HCT116 (cell line): Measurements from ENCODE around the gene NLRP7. TPM values are rescaled to one million over a fixed set of nuclear protein-coding genes. Genes with fewer than 3 reads are reported as not detected.
"Not testable (repeated sequence)": the region's sequence is repeated elsewhere in the genome, so short reads cannot be mapped to it uniquely, and the experiment has no call there.

Experiments used
- ATAC-seq: fragments of 200-7000 bp; cut with Tn5 transposase; 2 replicates; pipeline ENCODE4 v1.9.1; 2020; ENCODE audit warnings: mild to moderate bottlenecking, moderate library complexity
- BruUV-seq: library from RNA; stranded (reverse); fragments of 400-500 nt; replicated peaks from 2 replicates; lab custom pipeline; 2021; lab: Mats Ljungman, UMichigan
- CTCF ChIA-PET: fragments of 300-600 bp; sonication (Branson Sonifier 250); formaldehyde crosslinking; loops from one replicate; lab custom pipeline; 2021; ENCODE audit warnings: antibody characterized with exemption; lab: Charles Lee
- POLR2A ChIA-PET: fragments of 300-600, 350-600 bp; sonication (Branson Sonifier 250); formaldehyde crosslinking; loops from one replicate; lab custom pipeline; 2021; ENCODE audit warnings: antibody characterized with exemption; lab: Charles Lee
- RAD21 ChIA-PET, 2 experiments: fragments of 300-600 bp; sonication (Branson Sonifier 250); formaldehyde crosslinking; loops; one replicate each; lab custom pipeline; 2023; ENCODE audit warnings: low total read pairs in 2 of 2; ENCODE audit not compliant: uncharacterized antibody in 2 of 2, unreplicated experiment in 2 of 2, low non-redundant PET in 1 of 2; lab: Charles Lee
- DNase-seq: peaks from one replicate; pipeline ENCODE4 v3.0.0-alpha.2; 2010; ENCODE audit warnings: low read depth, low spot score
- H2AFZ ChIP-seq: fragments of 200-600 bp; shearing (Covaris generic), sonication (generic); 2 replicates; pipeline ENCODE4 v1.6.1; 2017; ENCODE audit warnings: low read depth, mixed run types, mixed read lengths, antibody characterized with exemption, low read length; ENCODE audit not compliant: poor library complexity, severe bottlenecking
- H3K27ac ChIP-seq: 2 replicates; pipeline ENCODE4 v1.5.1; 2012; ENCODE audit warnings: low read depth, low read length
- H3K27me3 ChIP-seq: fragments of 200-600 bp; sonication (generic); 2 replicates; pipeline ENCODE4 v1.6.1; 2016; ENCODE audit warnings: mixed run types, low read length, mixed read lengths; ENCODE audit not compliant: insufficient read depth
- H3K36me3 ChIP-seq, 2 experiments: fragments of 200-500 bp in 1 of 2; fragments of 200-600 bp in 1 of 2; sonication (Bioruptor generic) in 1 of 2; sonication (generic) in 1 of 2; 2 replicates each; pipeline versions ENCODE4 v1.5.1 to v1.6.1; 2014 to 2016; ENCODE audit warnings: low read length in 2 of 2, inconsistent platforms in 1 of 2, mixed read lengths in 1 of 2, mixed run types in 1 of 2; ENCODE audit not compliant: insufficient read depth in 2 of 2, control insufficient read depth in 1 of 2
- H3K4me1 ChIP-seq, 2 experiments: fragments of 200-600 bp in 1 of 2; sonication (generic) in 1 of 2; 2 replicates each; pipeline versions ENCODE4 v1.5.1 to v1.6.1; 2012 to 2017; ENCODE audit warnings: low read length in 2 of 2, inconsistent platforms in 1 of 2, mild to moderate bottlenecking in 1 of 2, mixed read lengths in 1 of 2, mixed run types in 1 of 2, moderate library complexity in 1 of 2; ENCODE audit not compliant: insufficient read depth in 2 of 2, control insufficient read depth in 1 of 2
- H3K4me2 ChIP-seq: fragments of 200-600 bp; sonication (generic); 2 replicates; pipeline ENCODE4 v1.6.1; 2017; ENCODE audit warnings: mixed run types, low read length, mixed read lengths
- H3K4me3 ChIP-seq, 2 experiments: fragments of 200-600 bp in 1 of 2; sonication (generic) in 1 of 2; replicated peaks in 1 of 2; 2 replicates each; pipeline ENCODE4 v1.5.1; 2011 to 2016; ENCODE audit warnings: low read length in 2 of 2, control low read depth in 1 of 2, low read depth in 1 of 2, mild to moderate bottlenecking in 1 of 2, mixed read lengths in 1 of 2, mixed run types in 1 of 2
- H3K79me2 ChIP-seq: fragments of 200-600 bp; sonication (generic); 2 replicates; pipeline ENCODE4 v1.6.1; 2017; ENCODE audit warnings: mild to moderate bottlenecking, mixed run types, low read length, moderate library complexity, mixed read lengths; ENCODE audit not compliant: insufficient read depth
- H3K9ac ChIP-seq: fragments of 200-600 bp; sonication (generic); 2 replicates; pipeline ENCODE4 v1.6.1; 2016; ENCODE audit warnings: low read length, mixed read lengths
- H3K9me2 ChIP-seq: fragments of 200-600 bp; sonication (generic), shearing (Covaris generic); 2 replicates; pipeline ENCODE4 v1.6.1; 2017; ENCODE audit warnings: mixed run types, mild to moderate bottlenecking, moderate library complexity; ENCODE audit not compliant: insufficient read depth
- H3K9me3 ChIP-seq, 2 experiments: fragments of 200-500 bp in 1 of 2; fragments of 200-600 bp in 1 of 2; sonication (Bioruptor generic) in 1 of 2; sonication (generic) in 1 of 2; 2 replicates each; pipeline ENCODE4 v1.6.1; 2014 to 2017; ENCODE audit warnings: low read length in 2 of 2, mixed read lengths in 2 of 2, inconsistent platforms in 1 of 2, low read depth in 1 of 2, mild to moderate bottlenecking in 1 of 2, mixed run types in 1 of 2, moderate library complexity in 1 of 2; ENCODE audit not compliant: control insufficient read depth in 1 of 2, insufficient read depth in 1 of 2
- H4K20me1 ChIP-seq: fragments of 200-600 bp; sonication (generic), shearing (Covaris generic); 2 replicates; pipeline ENCODE4 v1.6.1; 2017; ENCODE audit warnings: mixed run types, mild to moderate bottlenecking, moderate library complexity; ENCODE audit not compliant: insufficient read depth
- CBX3 ChIP-seq: IDR thresholded peaks from 2 replicates; pipeline ENCODE4 v1.6.1; 2012; ENCODE audit warnings: low read depth
- CEBPB ChIP-seq: IDR thresholded peaks from 2 replicates; pipeline ENCODE4 v1.6.1; 2012; ENCODE audit warnings: low read depth
- EGR1 ChIP-seq: IDR thresholded peaks from 2 replicates; pipeline ENCODE4 v1.6.1; 2012; ENCODE audit warnings: low read depth
- EZH2 ChIP-seq: fragments of 200-600 bp; sonication (generic); IDR thresholded peaks from 2 replicates; pipeline ENCODE4 v1.6.1; 2017; ENCODE audit warnings: antibody characterized with exemption, mixed run types
- EZH2phosphoT487 ChIP-seq: fragments of 200-600 bp; IDR thresholded peaks from 2 replicates; pipeline ENCODE4 v1.6.1; 2018; ENCODE audit warnings: antibody characterized with exemption, borderline replicate concordance
- FOSL1 ChIP-seq: IDR thresholded peaks from 2 replicates; pipeline ENCODE4 v1.6.1; 2012; ENCODE audit warnings: low read depth
- TCF7L2 ChIP-seq: IDR thresholded peaks from 2 replicates; pipeline ENCODE4 v1.7.0; 2011; ENCODE audit warnings: borderline replicate concordance, inconsistent platforms; ENCODE audit not compliant: insufficient read depth, insufficient read length; ENCODE audit errors: extremely low read depth
- ZFX ChIP-seq: fragments of 450-650 bp; IDR thresholded peaks from 2 replicates; pipeline ENCODE4 v1.6.1; 2017
- ZNF274 ChIP-seq: fragments of 200-500 bp; sonication (Bioruptor generic); IDR thresholded peaks from 2 replicates; pipeline ENCODE4 v1.6.1; 2014; ENCODE audit warnings: mild to moderate bottlenecking, low read depth, low read length, inconsistent platforms
- intact Hi-C: fragments of 100-400 bp; cut with micrococcal nuclease; formaldehyde crosslinking; loops from 2 replicates; pipeline ENCODE4 v1.10.0; 2022
- total RNA-seq: library from RNA; stranded (reverse); gene quantifications from one replicate; pipeline ENCODE4 v1.2.1, GENCODE V29; 2021; ENCODE audit not compliant: unreplicated experiment
- TF ChIP-seq, protein P1 (sequence below): IDR thresholded peaks from 2 replicates; pipeline ENCODE4 v1.6.1; 2012
- TF ChIP-seq, protein P2 (sequence below): IDR thresholded peaks from 2 replicates; pipeline ENCODE4 v1.6.1; 2012; ENCODE audit warnings: low read depth
- TF ChIP-seq, protein P3 (sequence below): IDR thresholded peaks from 2 replicates; pipeline ENCODE4 v1.6.1; 2011; ENCODE audit warnings: mild to moderate bottlenecking, low read length, moderate library complexity; ENCODE audit not compliant: insufficient replicate concordance; ENCODE audit errors: extremely low read depth

Gene NLRP7
- total RNA-seq, 1 experiment from 2014 or later = not detected

DNA sequence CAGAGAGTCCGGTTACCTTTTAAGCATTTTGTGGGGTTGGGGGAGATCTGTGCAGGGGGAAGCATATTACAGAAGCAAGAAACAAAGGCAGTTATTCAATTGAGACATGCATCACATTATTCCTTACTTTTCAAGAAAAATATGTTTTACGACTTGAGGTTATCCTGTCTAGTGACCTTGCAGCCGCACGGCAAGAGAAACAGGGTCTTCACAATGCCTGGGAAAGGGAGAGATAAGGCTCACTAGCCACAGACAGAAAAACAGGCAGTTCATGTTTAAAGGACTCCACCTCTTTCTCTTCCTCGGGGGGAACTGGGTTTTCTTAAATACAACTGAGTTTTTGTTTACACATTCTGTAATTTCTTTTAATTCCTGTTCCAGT, 41.9 kb downstream of the NLRP7 start:
- Histone ChIP-seq H3K9ac (no peak overlapping the region), H3K27ac (no peak overlapping the region), H4K20me1 (no peaks in the 10 kb centered on the region), H3K4me2 (no peak overlapping the region), H3K9me2 (no peaks in the 10 kb centered on the region), H3K36me3 (no peaks in the 10 kb centered on the region), H2AFZ (no peak overlapping the region), H3K27me3 (no peaks in the 10 kb centered on the region), H3K4me1 (no peaks in the 10 kb centered on the region), H3K4me3 (no peak overlapping the region), H3K79me2 (no peaks in the 10 kb centered on the region), H3K9me3 (no peaks in the 10 kb centered on the region)
- CTCF ChIA-PET = no interaction called here
- TF ChIP-seq EZH2phosphoT487 (no peak), EGR1 (no peak), EZH2 (no peak), ZFX (no peak), FOSL1 (no peak), CEBPB (no peak), CBX3 (no peak), TCF7L2 (no peak), ZNF274 (no peak)
- TF ChIP-seq, protein P1, sequence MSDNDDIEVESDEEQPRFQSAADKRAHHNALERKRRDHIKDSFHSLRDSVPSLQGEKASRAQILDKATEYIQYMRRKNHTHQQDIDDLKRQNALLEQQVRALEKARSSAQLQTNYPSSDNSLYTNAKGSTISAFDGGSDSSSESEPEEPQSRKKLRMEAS = no peak
- TF ChIP-seq, protein P2, sequence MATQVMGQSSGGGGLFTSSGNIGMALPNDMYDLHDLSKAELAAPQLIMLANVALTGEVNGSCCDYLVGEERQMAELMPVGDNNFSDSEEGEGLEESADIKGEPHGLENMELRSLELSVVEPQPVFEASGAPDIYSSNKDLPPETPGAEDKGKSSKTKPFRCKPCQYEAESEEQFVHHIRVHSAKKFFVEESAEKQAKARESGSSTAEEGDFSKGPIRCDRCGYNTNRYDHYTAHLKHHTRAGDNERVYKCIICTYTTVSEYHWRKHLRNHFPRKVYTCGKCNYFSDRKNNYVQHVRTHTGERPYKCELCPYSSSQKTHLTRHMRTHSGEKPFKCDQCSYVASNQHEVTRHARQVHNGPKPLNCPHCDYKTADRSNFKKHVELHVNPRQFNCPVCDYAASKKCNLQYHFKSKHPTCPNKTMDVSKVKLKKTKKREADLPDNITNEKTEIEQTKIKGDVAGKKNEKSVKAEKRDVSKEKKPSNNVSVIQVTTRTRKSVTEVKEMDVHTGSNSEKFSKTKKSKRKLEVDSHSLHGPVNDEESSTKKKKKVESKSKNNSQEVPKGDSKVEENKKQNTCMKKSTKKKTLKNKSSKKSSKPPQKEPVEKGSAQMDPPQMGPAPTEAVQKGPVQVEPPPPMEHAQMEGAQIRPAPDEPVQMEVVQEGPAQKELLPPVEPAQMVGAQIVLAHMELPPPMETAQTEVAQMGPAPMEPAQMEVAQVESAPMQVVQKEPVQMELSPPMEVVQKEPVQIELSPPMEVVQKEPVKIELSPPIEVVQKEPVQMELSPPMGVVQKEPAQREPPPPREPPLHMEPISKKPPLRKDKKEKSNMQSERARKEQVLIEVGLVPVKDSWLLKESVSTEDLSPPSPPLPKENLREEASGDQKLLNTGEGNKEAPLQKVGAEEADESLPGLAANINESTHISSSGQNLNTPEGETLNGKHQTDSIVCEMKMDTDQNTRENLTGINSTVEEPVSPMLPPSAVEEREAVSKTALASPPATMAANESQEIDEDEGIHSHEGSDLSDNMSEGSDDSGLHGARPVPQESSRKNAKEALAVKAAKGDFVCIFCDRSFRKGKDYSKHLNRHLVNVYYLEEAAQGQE = no peak
- TF ChIP-seq, protein P3, sequence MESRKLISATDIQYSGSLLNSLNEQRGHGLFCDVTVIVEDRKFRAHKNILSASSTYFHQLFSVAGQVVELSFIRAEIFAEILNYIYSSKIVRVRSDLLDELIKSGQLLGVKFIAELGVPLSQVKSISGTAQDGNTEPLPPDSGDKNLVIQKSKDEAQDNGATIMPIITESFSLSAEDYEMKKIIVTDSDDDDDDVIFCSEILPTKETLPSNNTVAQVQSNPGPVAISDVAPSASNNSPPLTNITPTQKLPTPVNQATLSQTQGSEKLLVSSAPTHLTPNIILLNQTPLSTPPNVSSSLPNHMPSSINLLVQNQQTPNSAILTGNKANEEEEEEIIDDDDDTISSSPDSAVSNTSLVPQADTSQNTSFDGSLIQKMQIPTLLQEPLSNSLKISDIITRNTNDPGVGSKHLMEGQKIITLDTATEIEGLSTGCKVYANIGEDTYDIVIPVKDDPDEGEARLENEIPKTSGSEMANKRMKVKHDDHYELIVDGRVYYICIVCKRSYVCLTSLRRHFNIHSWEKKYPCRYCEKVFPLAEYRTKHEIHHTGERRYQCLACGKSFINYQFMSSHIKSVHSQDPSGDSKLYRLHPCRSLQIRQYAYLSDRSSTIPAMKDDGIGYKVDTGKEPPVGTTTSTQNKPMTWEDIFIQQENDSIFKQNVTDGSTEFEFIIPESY = no peak
- no TSS peak for BruUV-seq
- RAD21 ChIA-PET = no interaction called here
- ATAC-seq (no peak), DNase-seq (no peak)
- POLR2A ChIA-PET = no interaction called here
- intact Hi-C loops = no loop called here

DNA sequence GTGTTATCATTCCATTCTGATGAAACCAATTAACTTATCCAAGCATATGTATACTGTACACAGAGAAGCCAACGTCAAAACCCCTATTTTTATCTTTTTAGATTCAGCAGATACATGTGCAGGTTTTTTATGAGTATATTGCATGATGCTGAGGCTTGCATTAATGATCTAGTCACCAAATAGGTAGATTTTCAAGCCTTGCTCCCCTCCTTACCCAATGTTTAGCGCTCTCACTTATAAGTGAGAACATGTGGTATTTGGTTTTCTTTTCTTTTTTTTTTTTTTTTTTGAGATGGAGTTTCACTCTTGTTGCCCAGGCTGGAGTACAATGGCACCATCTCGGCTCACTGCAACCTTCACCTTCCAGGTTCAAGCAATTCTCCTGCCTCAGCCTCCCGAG, 43.1 kb downstream of the NLRP7 start:
- H4K20me1 ChIP-seq, RAD21 ChIA-PET, POLR2A ChIA-PET, H3K27me3 ChIP-seq, H3K9me3 ChIP-seq, H3K9ac ChIP-seq, intact Hi-C loops, CTCF ChIA-PET, ATAC-seq, H2AFZ ChIP-seq, H3K9me2 ChIP-seq, H3K27ac ChIP-seq, H3K79me2 ChIP-seq, DNase-seq, H3K4me2 ChIP-seq, H3K36me3 ChIP-seq, H3K4me1 ChIP-seq, H3K4me3 ChIP-seq, BruUV-seq: not testable (repeated sequence)
